ENCODE measurements around the gene SLC41A3.
A peak's percentile ranks its signal among the peaks of the same experiment; 100 is the strongest.

The SLC41A3 gene

GRCh38 chr3:126082362-126083137 lies 1.4 kb downstream of the SLC41A3 start:
- TF ChIP-seq CTCF (IDR thresholded peaks at IDR 0.05; ENCODE audit: low read length, missing control alignments) = no peak
- peak overlapping the region; percentile 65 for H3K4me3 ChIP-seq (replicated peaks; ENCODE audit: low read depth, low read length)
- no peak for DNase-seq (ENCODE audit: low read depth)

DNA sequence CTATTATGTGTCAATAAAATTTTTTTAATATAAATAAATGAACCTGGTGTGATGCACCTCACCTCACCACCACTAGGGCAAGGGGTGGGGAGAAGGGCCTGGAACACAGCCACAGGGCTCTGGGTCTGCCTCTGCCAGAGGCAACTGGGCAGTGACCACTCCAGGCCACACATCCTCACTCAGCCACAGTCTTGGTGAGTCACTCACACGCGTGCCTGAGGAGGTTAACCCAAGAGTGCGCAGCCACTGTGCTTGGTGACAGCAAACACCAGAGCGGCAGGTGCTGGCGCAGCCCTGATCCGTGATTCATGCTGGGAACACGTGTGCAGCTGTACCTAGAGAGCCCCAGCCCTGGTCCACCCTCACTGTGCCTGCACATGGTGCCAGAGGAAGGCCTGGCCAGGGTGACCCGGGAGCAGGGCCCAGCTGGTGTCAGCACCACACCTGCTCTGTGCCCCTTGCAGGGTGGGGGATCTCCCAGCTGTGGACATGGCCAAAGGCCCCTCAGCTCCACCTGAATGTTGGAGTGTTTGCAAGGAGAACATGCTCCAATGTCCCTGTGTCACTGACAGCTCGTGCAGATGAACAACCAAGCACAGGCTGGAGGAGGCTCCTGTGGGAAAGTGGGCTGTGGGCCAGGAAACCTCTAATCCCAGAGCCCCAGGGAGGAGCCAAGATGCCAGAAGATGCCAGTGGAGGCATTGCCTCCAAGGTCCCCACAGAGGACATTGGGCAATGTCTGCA lies 2.1 kb downstream of the SLC41A3 start:
- peak; percentile 38 for TF ChIP-seq CTCF (IDR thresholded peaks at IDR 0.05; ENCODE audit: low read length, missing control alignments)
- peak; percentile 33 for DNase-seq (ENCODE audit: low read depth)
- no peak overlapping the region for H3K4me3 ChIP-seq (replicated peaks; ENCODE audit: low read depth, low read length)

GRCh38 chr3:126080970-126081369 lies 3.0 kb downstream of the SLC41A3 start:
- H3K4me3 ChIP-seq (replicated peaks; ENCODE audit: low read depth, low read length) = no peak overlapping the region
- DNase-seq (ENCODE audit: low read depth) = no peak
- no peak for TF ChIP-seq CTCF (IDR thresholded peaks at IDR 0.05; ENCODE audit: low read length, missing control alignments)

DNA sequence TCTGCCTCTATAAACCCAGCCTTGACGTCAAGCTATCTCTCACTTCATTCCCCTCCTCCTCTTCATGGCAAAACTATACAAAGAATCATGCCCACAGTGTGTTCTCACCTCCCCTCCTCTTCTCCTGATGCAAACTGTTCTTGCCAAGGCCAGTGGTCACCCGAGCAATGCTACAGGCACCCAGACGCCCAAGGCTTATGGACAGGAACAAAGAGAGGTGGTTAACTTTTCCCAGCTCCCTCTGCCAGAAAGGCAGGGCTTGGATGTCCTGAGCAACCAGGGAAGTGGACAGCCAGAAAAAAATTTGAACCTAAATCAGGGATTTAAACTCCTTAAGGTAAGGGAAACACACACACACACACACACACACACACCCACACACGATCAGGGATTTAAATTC lies 5.1 kb downstream of the SLC41A3 start:
- TF ChIP-seq CTCF (IDR thresholded peaks at IDR 0.05; ENCODE audit: low read length, missing control alignments) = no peak

GRCh38 chr3:126077754-126078153 lies 6.2 kb downstream of the SLC41A3 start:
- TF ChIP-seq CTCF (IDR thresholded peaks at IDR 0.05; ENCODE audit: low read length, missing control alignments) = no peak
- H3K4me3 ChIP-seq (replicated peaks; ENCODE audit: low read depth, low read length) = no peak overlapping the region
- DNase-seq (ENCODE audit: low read depth) = no peak

More for the DNA sequence above, 5.1 kb downstream of the SLC41A3 start:
- no peak overlapping the region for H3K4me3 ChIP-seq (replicated peaks; ENCODE audit: low read depth, low read length)
- DNase-seq (ENCODE audit: low read depth) = no peak

DNA sequence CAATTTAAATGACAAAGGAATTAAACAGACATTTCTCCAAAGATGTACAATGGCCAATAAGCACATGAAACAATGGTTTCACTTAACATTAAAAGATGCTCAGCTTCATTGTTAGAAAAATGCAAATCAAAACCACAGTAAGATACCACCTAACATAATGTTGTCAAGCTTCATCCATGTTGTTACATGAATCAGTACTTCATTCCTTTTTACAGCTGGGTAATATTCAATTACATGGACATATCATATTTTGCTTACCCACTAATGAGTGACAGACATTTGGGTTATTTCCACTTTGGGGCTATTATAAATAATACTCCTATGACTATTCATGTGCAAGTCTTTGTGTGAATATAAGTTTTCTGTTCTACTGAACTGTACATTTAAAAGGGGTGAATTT lies 7.8 kb downstream of the SLC41A3 start:
- H3K4me3 ChIP-seq (replicated peaks; ENCODE audit: low read depth, low read length) = no peak overlapping the region
- TF ChIP-seq CTCF (IDR thresholded peaks at IDR 0.05; ENCODE audit: low read length, missing control alignments) = no peak
- no peak for DNase-seq (ENCODE audit: low read depth)
